Testis (tissue), 3 donors: Measurements from ENCODE around the gene CPSF7. TPM values are rescaled to one million over a fixed set of nuclear protein-coding genes. Genes with fewer than 3 reads are reported as not detected.

Experiments
- DNase-seq: peaks from one replicate; pipeline ENCODE4 v3.0.0-alpha.2; 2019
- H3K27ac ChIP-seq, 2 donors: fragments of 200-600 bp; sonication (generic); one replicate each; pipeline ENCODE4 v1.5.1; 2019
- H3K27me3 ChIP-seq: fragments of 200-600 bp; sonication (generic); one replicate; pipeline ENCODE4 v1.5.1; 2019
- H3K36me3 ChIP-seq: fragments of 200-600 bp; sonication (generic); one replicate; pipeline ENCODE4 v1.5.1; 2017; ENCODE audit warnings: low read depth; ENCODE audit errors: missing control alignments
- H3K4me1 ChIP-seq: fragments of 200-600 bp; sonication (generic); one replicate; pipeline ENCODE4 v1.5.1; 2019
- H3K4me3 ChIP-seq, 2 donors: fragments of 200-600 bp; sonication (generic); one replicate each; pipeline ENCODE4 v1.5.1; 2017 to 2019
- H3K9me3 ChIP-seq: fragments of 200-600 bp; sonication (generic); one replicate; pipeline ENCODE4 v1.5.1; 2017
- CTCF ChIP-seq, 3 experiments: fragments of 450-650 bp in 2 of 3; fragments of 200-600 bp in 1 of 3; sonication (generic) in 1 of 3; IDR thresholded peaks; one replicate each; pipeline ENCODE4 v1.5.1; 2016 to 2019; ENCODE audit warnings: antibody characterized with exemption in 3 of 3, mild to moderate bottlenecking in 2 of 3, moderate library complexity in 1 of 3
- POLR2A ChIP-seq: fragments of 450-650 bp; IDR thresholded peaks from one replicate; pipeline ENCODE4 v1.6.1; 2017; ENCODE audit warnings: antibody characterized with exemption, mild to moderate bottlenecking, moderate library complexity
- WGBS, 2 donors: methylation state at CpG; one replicate each; pipeline ENCODE4 v1.1.5; 2018; 5-methylcytosine and 5-hydroxymethylcytosine counted together
- intact Hi-C: fragments of 100-400 bp; cut with DNase I; formaldehyde crosslinking; loops from one replicate; pipeline ENCODE4 v1.15.1; 2023; ENCODE audit warnings: low total_unique reads
- polyA plus RNA-seq: library from polyadenylated mRNA; stranded (reverse); fragments of 350-450 nt; fragmentation: Illumina TruSeq; extraction: RNeasy Lipid Tissue Mini Kit (QIAGEN cat#74804); gene quantifications from one replicate; pipeline ENCODE4 v1.2.3, GENCODE V29; 2014; ENCODE audit warnings: low read depth, low replicate concordance; ENCODE audit not compliant: insufficient read depth
- total RNA-seq, 2 donors: library from RNA; depleted of rRNA; stranded (reverse); fragments of >200 nt; gene quantifications; one replicate each; pipeline ENCODE4 v1.2.3, GENCODE V29; 2016

CPSF7 gene
- total and polyA plus RNA-seq, 3 donors from 2014 or later = 84.2 to 107 (median 86.5) TPM

GRCh38 chr11:61375761-61376108 lies 54.0 kb downstream of the CPSF7 start:
- Histone ChIP-seq H3K27me3 (no peaks in the 10 kb centered on the region), H3K4me1 (peaks cover 2% of the 10 kb centered on the region), H3K36me3 (no peaks in the 10 kb centered on the region), H3K9me3 (no peaks in the 10 kb centered on the region), H3K4me3 (no peak overlapping the region), H3K27ac (no peak overlapping the region)
- DNase-seq = no peak
- TF ChIP-seq POLR2A (no peak), CTCF (IDR thresholded peaks at IDR 0.05) (no peak)
- intact Hi-C loops = no loop called here
- 83 to 91% methylated on average over 6 of the region's 6 CpGs for WGBS, 2 donors

GRCh38 chr11:61372659-61373420 lies 56.9 kb downstream of the CPSF7 start:
- no peak for DNase-seq
- WGBS, 2 donors = 86 to 92% methylated on average over 8 of the region's 8 CpGs
- Histone ChIP-seq H3K27ac (no peak overlapping the region), H3K4me3 (no peak overlapping the region), H3K9me3 (no peaks in the 10 kb centered on the region), H3K27me3 (no peaks in the 10 kb centered on the region), H3K4me1 (peaks cover 27% of the 10 kb centered on the region), H3K36me3 (no peaks in the 10 kb centered on the region)
- intact Hi-C loops = no loop called here
- TF ChIP-seq POLR2A (no peak), CTCF (IDR thresholded peaks at IDR 0.05) (no peak)

DNA sequence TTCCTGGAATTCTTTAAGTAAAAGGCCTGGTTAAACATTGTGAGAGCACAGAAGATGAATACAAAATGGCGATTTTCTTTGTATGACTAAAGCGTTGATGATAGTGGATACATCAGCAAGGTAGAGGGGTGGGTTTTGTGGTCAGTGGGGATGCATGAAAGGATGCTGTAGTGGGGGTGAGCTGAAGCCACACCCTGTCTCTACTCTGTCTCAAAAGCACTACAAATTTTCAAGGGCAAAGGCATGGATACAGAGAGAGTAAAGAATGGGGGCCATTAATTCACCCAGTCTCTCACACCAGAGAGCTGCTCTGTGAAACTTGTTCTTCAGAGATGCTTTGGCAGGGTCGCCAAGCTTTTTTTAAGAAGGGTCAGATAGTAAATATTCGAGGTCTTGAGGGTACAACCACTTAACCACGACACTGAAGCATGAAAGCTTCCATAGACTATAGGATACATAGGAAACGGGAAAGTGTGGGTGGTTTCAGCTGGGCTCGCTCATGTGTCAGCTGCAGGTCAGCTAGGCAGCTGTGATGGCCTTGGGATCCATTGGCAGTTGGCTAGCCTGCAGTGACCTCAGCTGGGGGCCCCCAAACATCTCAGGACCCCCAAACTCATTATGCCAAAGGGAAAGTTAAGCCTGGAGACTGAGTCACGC lies 59.3 kb downstream of the CPSF7 start:
- no peak for DNase-seq
- Histone ChIP-seq H3K36me3 (no peaks in the 10 kb centered on the region), H3K9me3 (no peaks in the 10 kb centered on the region), H3K4me3 (no peak overlapping the region), H3K27ac (peak overlapping the region in 1 of 2 donors; percentile 22), H3K27me3 (no peaks in the 10 kb centered on the region), H3K4me1 (peaks cover 34% of the 10 kb centered on the region)
- TF ChIP-seq POLR2A (no peak), CTCF (IDR thresholded peaks at IDR 0.05) (no peak)
- intact Hi-C loops = no loop called here
- 82 to 88% methylated on average over 8 of the region's 8 CpGs for WGBS, 2 donors

DNA sequence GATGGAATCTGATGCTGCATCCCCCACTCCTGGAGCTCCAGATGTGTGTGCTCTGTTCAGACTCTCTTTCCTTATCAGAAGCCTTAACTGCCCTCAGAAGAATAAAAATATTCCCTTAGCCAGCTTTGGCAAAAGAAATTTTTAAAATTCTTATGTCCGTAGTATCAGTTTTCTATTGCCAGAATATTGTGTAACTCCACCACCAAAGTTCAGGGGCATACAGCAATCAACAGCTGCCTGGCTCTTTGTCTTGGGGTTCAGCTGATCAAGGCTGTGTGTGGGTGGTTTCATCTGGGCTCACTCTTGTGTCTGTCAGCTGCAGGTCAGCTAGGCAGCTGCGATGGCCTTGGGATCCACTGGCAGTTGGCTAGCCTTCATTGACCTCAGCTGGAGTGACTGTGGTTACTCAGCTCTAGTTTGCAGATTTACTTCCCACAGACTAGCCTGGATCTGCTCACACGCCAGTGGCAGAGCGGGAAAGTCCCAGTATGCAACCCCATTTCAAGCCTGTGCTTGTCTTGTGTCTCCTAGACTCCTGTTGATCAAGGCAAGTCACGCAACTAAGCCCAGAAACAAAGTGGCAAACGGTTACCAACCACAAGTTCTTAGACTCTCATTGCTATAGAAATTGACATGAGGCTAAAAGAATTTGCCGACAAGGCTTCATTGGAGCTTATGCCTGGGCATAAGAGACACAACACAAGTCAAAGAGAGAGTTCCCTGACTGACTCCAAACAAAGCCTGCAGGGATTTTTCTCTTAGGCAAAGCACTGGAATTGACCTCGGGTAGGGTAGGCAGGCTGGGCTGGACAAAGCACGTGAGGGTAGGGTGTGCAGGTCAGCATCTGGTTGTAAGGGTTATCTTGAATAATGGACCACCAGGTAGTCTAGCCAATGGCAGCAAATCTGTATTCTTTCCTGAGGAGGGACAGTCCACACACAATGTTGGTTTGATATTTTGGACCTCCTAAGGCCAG lies 60.1 kb downstream of the CPSF7 start:
- DNase-seq = peak; percentile 83
- Histone ChIP-seq H3K4me3 (no peak overlapping the region), H3K9me3 (no peaks in the 10 kb centered on the region), H3K36me3 (no peaks in the 10 kb centered on the region), H3K4me1 (peaks cover 34% of the 10 kb centered on the region), H3K27ac (peak overlapping the region in 1 of 2 donors; percentile 22), H3K27me3 (no peaks in the 10 kb centered on the region)
- 47 to 58% methylated on average over 9 of the region's 9 CpGs for WGBS, 2 donors
- no peak for TF ChIP-seq CTCF (IDR thresholded peaks at IDR 0.05)
- TF ChIP-seq POLR2A = no peak
- intact Hi-C loops = no loop called here
